Colonic mucosa (tissue), 4 donors: ENCODE measurements around the gene GPC5. TPM values are rescaled to one million over a fixed set of nuclear protein-coding genes. Genes with fewer than 3 reads are reported as not detected.

ENCODE experiments used
- DNase-seq: peaks from one replicate; pipeline ENCODE4 v3.0.0-alpha.2; 2020
- H3K27ac ChIP-seq: fragments of 200-600 bp; one replicate; pipeline ENCODE4 v1.8.0; 2021
- H3K27me3 ChIP-seq: fragments of 200-600 bp; one replicate; pipeline ENCODE4 v1.8.0; 2021
- H3K36me3 ChIP-seq: fragments of 200-600 bp; one replicate; pipeline ENCODE4 v1.8.0; 2021
- H3K4me1 ChIP-seq: fragments of 200-600 bp; one replicate; pipeline ENCODE4 v1.8.0; 2021; ENCODE audit warnings: mild to moderate bottlenecking
- H3K4me3 ChIP-seq: fragments of 200-600 bp; one replicate; pipeline ENCODE4 v1.8.0; 2021
- H3K9ac ChIP-seq, 2 donors: one replicate each; pipeline ENCODE4 v1.7.0; 2013; ENCODE audit warnings: control low read depth in 2 of 2, low read depth in 2 of 2, low read length in 2 of 2
- H3K9me3 ChIP-seq: fragments of 200-600 bp; one replicate; pipeline ENCODE4 v1.8.0; 2021
- CTCF ChIP-seq: fragments of 200-600 bp; IDR thresholded peaks from one replicate; pipeline ENCODE4 v1.8.0; 2022; ENCODE audit warnings: antibody characterized with exemption, mild to moderate bottlenecking
- intact Hi-C: fragments of 100-400 bp; cut with DNase I; formaldehyde crosslinking; loops from one replicate; pipeline ENCODE4 v1.14.1; 2022
- total RNA-seq, 2 donors: library from RNA; stranded (reverse); fragmentation: NEBNext Ultra II Directional in 1 of 2; extraction: Animal tissue kit (Norgen Biotek cat#: 25700) in 1 of 2; gene quantifications; one replicate each; pipeline ENCODE4 v1.2.1, GENCODE V29; 2021
- donor health status: healthy.
- donor health status: DM: no; HTN: no; CAD: no.
- donor health status: DM: no; HTN: no; CAD: no.

GPC5 gene
- total RNA-seq, 2 donors from 2014 or later, result 0.42 TPM; not detected in 1

- Histone ChIP-seq H3K27ac (no peak overlapping the region), H3K4me1 (no peaks in the 10 kb centered on the region), H3K36me3 (no peaks in the 10 kb centered on the region), H3K9ac (no peak overlapping the region), H3K27me3 (no peaks in the 10 kb centered on the region), H3K4me3 (no peak overlapping the region), H3K9me3 (no peaks in the 10 kb centered on the region)
- no peak for DNase-seq
- TF ChIP-seq CTCF, result no peak
- intact Hi-C loops, result loop anchor here (5.0 kb wide), 1 partner anchor 339 kb away; no protein-coding TSS in a partner anchor
These were observed 323.0 kb downstream of the GPC5 start for GRCh38 chr13:91721413-91721812.

GRCh38 chr13:91722267-91722884, 324.0 kb downstream of the GPC5 start:
- H3K9me3 ChIP-seq, result no peaks in the 10 kb centered on the region
- H3K36me3 ChIP-seq, result no peaks in the 10 kb centered on the region
- H3K27ac ChIP-seq, result no peak overlapping the region
- H3K4me1 ChIP-seq, result no peaks in the 10 kb centered on the region
- peak; percentile 65 for TF ChIP-seq CTCF
- H3K4me3 ChIP-seq, result no peak overlapping the region
- intact Hi-C loops, result loop anchor here (5.0 kb wide), 1 partner anchor 340 kb away; no protein-coding TSS in a partner anchor
- DNase-seq, result no peak
- H3K9ac ChIP-seq, result no peak overlapping the region
- no peaks in the 10 kb centered on the region for H3K27me3 ChIP-seq

- no peak for DNase-seq
- H3K4me1 ChIP-seq, result no peaks in the 10 kb centered on the region
- H3K27ac ChIP-seq, result no peak overlapping the region
- intact Hi-C loops, result loop anchor here (5.0 kb wide), 1 partner anchor 342 kb away; no protein-coding TSS in a partner anchor
- no peak overlapping the region for H3K9ac ChIP-seq
- no peaks in the 10 kb centered on the region for H3K27me3 ChIP-seq
- no peak overlapping the region for H3K4me3 ChIP-seq
- H3K9me3 ChIP-seq, result no peaks in the 10 kb centered on the region
- TF ChIP-seq CTCF, result no peak
- H3K36me3 ChIP-seq, result no peaks in the 10 kb centered on the region
These were observed 326.2 kb downstream of the GPC5 start for GRCh38 chr13:91724591-91724990.

DNA sequence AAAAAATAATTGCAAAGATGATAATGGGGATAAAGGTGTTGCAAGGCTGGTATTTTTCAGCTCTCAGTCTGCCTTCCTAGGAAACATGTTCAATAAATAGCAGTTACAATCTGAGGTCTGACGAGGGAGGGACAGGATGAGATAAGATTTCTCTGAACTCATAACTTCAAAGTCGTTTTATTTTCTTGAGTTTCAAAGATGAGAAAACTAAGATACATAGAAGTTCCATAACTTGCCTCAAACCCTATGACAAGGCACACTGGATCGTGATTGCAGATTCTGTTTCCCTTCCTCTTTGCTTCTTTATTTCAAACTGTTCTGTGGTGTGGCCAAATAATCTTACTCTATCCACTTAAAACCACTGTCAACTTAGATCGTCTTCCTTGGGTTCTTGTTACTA, 327.2 kb downstream of the GPC5 start:
- no peak for TF ChIP-seq CTCF
- no peaks in the 10 kb centered on the region for H3K27me3 ChIP-seq
- H3K36me3 ChIP-seq, result no peaks in the 10 kb centered on the region
- DNase-seq, result no peak
- no peaks in the 10 kb centered on the region for H3K9me3 ChIP-seq
- H3K4me3 ChIP-seq, result no peak overlapping the region
- no peaks in the 10 kb centered on the region for H3K4me1 ChIP-seq
- H3K9ac ChIP-seq, result no peak overlapping the region
- H3K27ac ChIP-seq, result no peak overlapping the region
- intact Hi-C loops, result no loop called here

DNA sequence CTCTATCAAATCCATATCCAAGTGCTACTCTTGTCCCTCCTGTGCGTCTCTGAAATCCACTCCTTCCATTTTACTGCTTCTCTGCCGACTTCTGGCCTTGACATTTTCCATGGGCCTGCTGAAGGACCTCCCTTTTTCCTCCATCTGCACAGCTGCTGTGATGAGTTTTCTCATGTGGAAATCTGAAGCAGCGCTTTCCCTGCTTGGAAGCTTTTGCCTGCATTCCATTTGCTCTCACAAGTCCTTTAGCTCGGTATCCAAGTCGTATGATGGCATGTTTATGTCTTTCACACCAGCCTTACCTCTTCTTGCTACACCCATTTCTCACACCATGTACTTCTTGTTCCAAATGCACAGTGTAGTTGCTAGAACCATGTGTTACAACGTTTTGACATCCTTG, 328.2 kb downstream of the GPC5 start:
- H3K27me3 ChIP-seq, result no peaks in the 10 kb centered on the region
- H3K36me3 ChIP-seq, result no peaks in the 10 kb centered on the region
- no peaks in the 10 kb centered on the region for H3K4me1 ChIP-seq
- H3K27ac ChIP-seq, result no peak overlapping the region
- H3K9me3 ChIP-seq, result no peaks in the 10 kb centered on the region
- no peak for DNase-seq
- intact Hi-C loops, result no loop called here
- no peak overlapping the region for H3K4me3 ChIP-seq
- H3K9ac ChIP-seq, result no peak overlapping the region
- TF ChIP-seq CTCF, result no peak
